Naive thymus-derived CD8-positive, alpha-beta T cell (primary cell): ENCODE measurements around the gene ECHDC3. TPM values are rescaled to one million over a fixed set of nuclear protein-coding genes. Genes with fewer than 3 reads are reported as not detected.
"Not testable (repeated sequence)": the region's sequence is repeated elsewhere in the genome, so short reads cannot be mapped to it uniquely, and the experiment has no call there.

Experiments used
- ATAC-seq, 2 donors: fragments of 150-1000 bp; cut with Tn5 transposase in 1 of 2; sonication (Bioruptor Pico), chemical (Tn5 transposase) in 1 of 2; 1 replicate in 1 of 2; 2 replicates in 1 of 2; pipeline ENCODE4 v1.10.0; 2021; ENCODE audit warnings: mild to moderate bottlenecking in 2 of 2, moderate library complexity in 2 of 2
- POLR2A ChIA-PET: fragments of 350-600 bp; sonication (Branson Sonifier 250); formaldehyde crosslinking; loops from one replicate; lab custom pipeline; 2021; ENCODE audit warnings: antibody characterized with exemption; lab: Charles Lee
- DNase-seq, 10 donors: peaks; one replicate each; pipeline versions ENCODE4 v3.0.0 to v3.0.0-alpha.2; 2020 to 2022
- H3K27ac Mint-ChIP-seq, 10 donors: one replicate each; pipeline ENCODE4 v1.8.0; 2020 to 2022; ENCODE audit warnings: mild to moderate bottlenecking in 10 of 10, mixed read lengths in 10 of 10, moderate library complexity in 4 of 10, inconsistent platforms in 1 of 10
- H3K27me3 Mint-ChIP-seq, 5 donors: one replicate each; pipeline ENCODE4 v1.8.0; 2021 to 2022; ENCODE audit warnings: mixed read lengths in 5 of 5
- H3K36me3 Mint-ChIP-seq, 3 donors: one replicate each; pipeline ENCODE4 v1.8.0; 2020 to 2022; ENCODE audit warnings: mixed read lengths in 3 of 3, mild to moderate bottlenecking in 2 of 3, inconsistent platforms in 1 of 3
- H3K4me1 Mint-ChIP-seq, 4 donors: one replicate each; pipeline ENCODE4 v1.8.0; 2021 to 2022; ENCODE audit warnings: mixed read lengths in 4 of 4
- H3K4me3 Mint-ChIP-seq, 10 donors: one replicate each; pipeline ENCODE4 v1.8.0; 2020 to 2022; ENCODE audit warnings: mild to moderate bottlenecking in 10 of 10, mixed read lengths in 10 of 10, moderate library complexity in 6 of 10, inconsistent platforms in 1 of 10
- H3K9me3 Mint-ChIP-seq, 9 donors: one replicate each; pipeline ENCODE4 v1.8.0; 2020 to 2022; ENCODE audit warnings: mixed read lengths in 9 of 9, mild to moderate bottlenecking in 3 of 9, inconsistent platforms in 1 of 9, moderate library complexity in 1 of 9
- polyA plus RNA-seq, 3 donors: library from polyadenylated mRNA; unstranded; fragments of 300-500 nt; fragmentation: Illumina TruSeq; gene quantifications; one replicate each; pipeline ENCODE4 v1.2.3, GENCODE V29; 2021
- total RNA-seq, 8 experiments: library from RNA in 2 of 8; stranded (reverse) in 2 of 8; gene quantifications; one replicate each; pipeline ENCODE4 v1.2.3 and lab custom pipeline; 2021 to 2026

The ECHDC3 gene
- total and polyA plus RNA-seq, 5 experiments from 2014 or later, result 0.14 to 1.7 (median 0.65) TPM

DNA sequence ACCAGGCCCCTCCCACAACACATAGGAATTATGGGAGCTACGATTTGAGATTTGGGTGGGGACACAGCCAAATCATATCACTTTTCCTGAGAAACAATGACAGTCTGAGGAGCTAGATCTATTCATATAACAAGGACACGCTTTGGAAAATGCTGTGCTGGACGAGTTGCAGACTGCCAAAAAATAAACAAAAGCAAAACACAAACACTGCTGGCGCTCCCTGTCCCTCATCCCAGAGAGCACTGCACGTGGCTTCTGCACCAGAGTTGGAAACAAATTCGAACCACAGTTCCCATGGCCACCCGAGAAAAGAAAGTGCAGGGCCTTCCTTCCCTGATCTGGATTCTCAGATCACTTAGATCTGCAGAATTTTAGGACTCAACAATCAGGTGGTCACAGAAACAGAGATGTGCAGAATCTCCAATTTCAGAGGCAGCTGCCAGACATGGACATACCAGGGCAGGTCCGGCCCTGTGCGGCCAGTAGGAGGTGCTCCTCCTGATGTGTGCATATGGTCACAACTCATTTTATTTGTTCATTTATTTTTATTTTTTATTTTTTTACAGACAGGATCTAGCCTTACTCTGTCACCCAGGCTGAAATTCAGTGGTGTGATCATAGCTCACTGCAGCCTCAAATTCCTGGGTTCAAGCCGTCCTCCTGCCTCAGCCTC lies 35.2 kb upstream of the ECHDC3 start:
- Mint-ChIP-seq H3K36me3 (no peaks in the 10 kb centered on the region), H3K4me3 (no peak overlapping the region), H3K27ac (no peak overlapping the region), H3K4me1 (peaks cover 7 to 25% (median 14%) of the 10 kb centered on the region in 4 donors), H3K9me3 (no peaks in the 10 kb centered on the region), H3K27me3 (peaks cover 0 to 8% (median 4%) of the 10 kb centered on the region in 5 donors)
- POLR2A ChIA-PET, result interaction anchor here (0.9 kb wide), 1 partner anchor 664 kb away, joined by 3 read pairs; no protein-coding TSS in a partner anchor
- ATAC-seq (no peak), DNase-seq (no peak)

DNA sequence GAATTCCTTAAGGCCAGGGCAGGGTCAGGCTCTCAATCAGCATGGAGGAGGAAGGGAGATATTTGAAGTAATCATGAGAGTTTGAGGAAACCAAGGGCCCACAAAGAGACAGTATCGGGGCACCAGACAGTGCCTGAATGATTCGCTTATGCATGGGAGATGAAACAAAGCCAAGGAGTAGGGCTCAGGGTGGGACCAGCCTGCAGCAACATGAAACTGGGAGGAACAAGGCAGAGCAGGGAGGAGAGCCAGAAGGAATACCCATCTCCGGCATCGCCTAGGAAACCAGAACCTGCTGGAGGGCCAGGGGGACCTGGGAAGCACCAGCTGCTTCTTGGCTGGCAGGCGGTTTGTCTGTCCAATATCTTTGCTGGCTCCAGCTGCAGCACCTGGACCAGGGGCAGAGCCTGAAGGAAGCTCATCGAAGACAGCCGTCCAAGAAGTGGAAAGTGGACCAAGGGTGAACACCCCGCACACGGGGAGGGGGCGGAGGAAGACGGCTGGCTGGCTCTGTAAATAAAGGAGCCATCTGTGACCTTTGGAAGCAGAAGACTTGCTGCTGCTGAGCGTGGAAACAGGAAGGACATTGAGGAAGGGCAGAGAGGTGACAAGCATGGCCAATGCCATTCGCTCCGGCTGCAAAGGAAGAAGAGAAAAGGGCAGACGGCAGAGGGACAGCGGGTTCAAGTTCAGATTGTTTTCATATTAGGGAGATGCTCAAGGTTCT lies 34.4 kb upstream of the ECHDC3 start:
- ATAC-seq (no peak), DNase-seq (no peak)
- Mint-ChIP-seq H3K36me3 (no peaks in the 10 kb centered on the region), H3K27ac (peak overlapping the region in 1 of 10 donors; percentile 11), H3K4me3 (peak overlapping the region in 1 of 10 donors; percentile 7), H3K4me1 (peaks cover 12 to 31% (median 19%) of the 10 kb centered on the region in 4 donors), H3K27me3 (peaks cover under 1 to 13% (median 9%) of the 10 kb centered on the region in 5 donors), H3K9me3 (no peaks in the 10 kb centered on the region)
- POLR2A ChIA-PET, result interaction anchor here (0.9 kb wide), 1 partner anchor 664 kb away, joined by 3 read pairs; no protein-coding TSS in a partner anchor

DNA sequence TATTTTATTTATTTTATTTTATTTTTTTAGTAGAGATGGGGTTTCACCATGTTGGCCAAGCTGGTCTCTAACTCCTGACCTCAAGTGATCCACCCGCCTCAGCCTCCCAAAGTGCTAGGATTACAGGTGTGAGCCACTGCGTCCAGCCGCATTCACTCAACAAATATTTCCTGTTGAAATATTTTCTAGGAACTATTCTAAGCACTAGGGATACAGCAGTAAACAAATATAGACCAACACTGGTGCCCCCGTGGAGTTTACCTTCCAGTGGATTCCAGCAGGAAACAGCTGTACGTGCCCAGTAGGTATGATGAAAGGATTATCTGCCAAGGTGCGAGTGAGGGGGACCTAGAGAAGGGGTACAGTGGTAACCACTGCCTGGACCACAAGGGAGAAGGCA lies 33.4 kb upstream of the ECHDC3 start:
- not testable (repeated sequence) for H3K36me3 Mint-ChIP-seq, H3K9me3 Mint-ChIP-seq, H3K27ac Mint-ChIP-seq, DNase-seq, H3K4me3 Mint-ChIP-seq, ATAC-seq
- peaks cover 14 to 37% (median 24%) of the 10 kb centered on the region in 4 donors for H3K4me1 Mint-ChIP-seq
- peaks cover 3 to 19% (median 9%) of the 10 kb centered on the region in 5 donors for H3K27me3 Mint-ChIP-seq
- POLR2A ChIA-PET, result interaction anchor here (0.6 kb wide), 1 partner anchor 26 kb away, joined by 3 read pairs; no protein-coding TSS in a partner anchor

DNA sequence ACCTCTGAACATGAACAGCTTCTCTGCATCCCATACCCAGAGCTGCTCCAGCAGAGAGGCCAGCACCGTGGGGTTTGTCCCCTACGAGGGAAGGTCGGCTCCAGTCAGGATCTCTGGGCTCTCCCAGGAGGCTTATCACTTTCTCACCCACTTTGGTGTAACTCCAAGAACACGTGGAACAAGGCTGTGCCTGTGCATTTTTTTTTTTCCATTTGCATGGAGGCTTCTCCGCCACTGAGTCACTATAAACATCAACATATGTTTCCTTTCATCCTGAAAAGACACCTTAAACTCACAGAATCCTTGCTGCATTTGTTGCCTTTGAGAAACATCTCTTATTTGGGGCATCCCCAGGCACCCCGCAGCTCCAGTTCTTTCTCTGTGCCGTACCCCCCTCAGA lies 29.4 kb upstream of the ECHDC3 start:
- peaks cover 0 to 6% (median 3%) of the 10 kb centered on the region in 9 donors for H3K9me3 Mint-ChIP-seq
- no peak overlapping the region for H3K4me3 Mint-ChIP-seq
- no peak for DNase-seq
- H3K4me1 Mint-ChIP-seq, result peaks cover 16 to 37% (median 32%) of the 10 kb centered on the region in 4 donors
- POLR2A ChIA-PET, result no interaction called here
- H3K36me3 Mint-ChIP-seq, result no peaks in the 10 kb centered on the region
- peak overlapping the region in 1 of 10 donors; percentile 37 for H3K27ac Mint-ChIP-seq
- ATAC-seq, result no peak
- peaks cover 3 to 25% (median 8%) of the 10 kb centered on the region in 5 donors for H3K27me3 Mint-ChIP-seq

DNA sequence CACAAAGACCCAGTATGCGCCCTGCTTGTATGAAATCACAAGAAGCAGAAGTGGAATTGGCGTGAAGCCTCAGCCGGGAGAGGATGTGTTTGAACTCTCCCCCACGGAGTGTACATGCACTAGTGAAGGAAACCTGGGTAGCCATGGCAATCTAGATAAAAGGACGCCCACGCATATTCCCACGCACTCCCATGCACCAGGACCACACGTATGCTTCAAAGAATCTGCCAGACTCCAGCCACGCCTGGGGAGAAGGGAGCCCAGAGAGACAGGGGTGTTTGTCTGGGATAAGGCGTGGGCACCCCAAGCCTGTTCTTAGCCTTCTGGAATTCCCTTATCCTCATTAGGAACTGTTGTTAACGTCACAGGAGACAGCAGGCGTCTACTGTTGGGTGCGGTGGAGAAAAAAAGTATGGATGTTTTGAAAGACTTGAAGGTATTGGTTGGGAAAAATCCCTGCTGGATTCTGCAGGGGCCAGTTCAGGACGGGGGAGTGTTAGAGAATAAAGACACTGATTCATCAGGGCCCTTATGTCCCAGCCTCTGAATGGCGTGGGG lies 28.9 kb upstream of the ECHDC3 start:
- POLR2A ChIA-PET, result no interaction called here
- H3K9me3 Mint-ChIP-seq, result peaks cover 0 to 6% (median 3%) of the 10 kb centered on the region in 9 donors
- no peak overlapping the region for H3K27ac Mint-ChIP-seq
- H3K36me3 Mint-ChIP-seq, result no peaks in the 10 kb centered on the region
- ATAC-seq, result no peak
- peaks cover 3 to 25% (median 3%) of the 10 kb centered on the region in 5 donors for H3K27me3 Mint-ChIP-seq
- DNase-seq, result no peak
- H3K4me1 Mint-ChIP-seq, result peaks cover 16 to 35% (median 32%) of the 10 kb centered on the region in 4 donors
- no peak overlapping the region for H3K4me3 Mint-ChIP-seq

DNA sequence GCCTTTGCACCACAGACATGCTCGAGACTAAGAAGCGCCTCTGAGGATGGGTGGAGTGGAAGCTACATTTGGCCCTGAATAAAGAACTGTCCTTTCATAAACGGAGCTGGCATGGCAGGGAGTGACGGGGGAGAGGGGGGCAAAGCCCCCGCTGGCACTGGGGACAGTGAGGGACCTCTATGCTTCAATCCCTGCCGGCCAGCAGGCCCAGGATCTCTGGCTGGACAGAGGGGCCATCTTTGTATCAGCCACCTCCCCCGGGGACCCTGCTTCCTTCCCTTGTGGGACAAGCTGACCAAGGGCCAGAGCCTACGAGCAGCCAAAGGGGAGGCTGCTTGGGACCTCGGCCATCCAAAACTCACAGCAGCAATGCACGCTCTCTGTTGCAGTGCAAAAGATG lies 28.2 kb upstream of the ECHDC3 start:
- DNase-seq, result no peak
- POLR2A ChIA-PET, result interaction anchor here (0.7 to 1.1 kb wide), 2 partner anchors 28 to 30 kb away, joined by 3 to 4 read pairs; no protein-coding TSS in a partner anchor
- ATAC-seq, result no peak
- Mint-ChIP-seq H3K9me3 (peaks cover 0 to 6% (median 3%) of the 10 kb centered on the region in 9 donors), H3K4me1 (peaks cover 16 to 37% (median 33%) of the 10 kb centered on the region in 4 donors), H3K4me3 (no peak overlapping the region), H3K36me3 (no peaks in the 10 kb centered on the region), H3K27ac (no peak overlapping the region), H3K27me3 (peaks cover 3 to 25% (median 3%) of the 10 kb centered on the region in 5 donors)

DNA sequence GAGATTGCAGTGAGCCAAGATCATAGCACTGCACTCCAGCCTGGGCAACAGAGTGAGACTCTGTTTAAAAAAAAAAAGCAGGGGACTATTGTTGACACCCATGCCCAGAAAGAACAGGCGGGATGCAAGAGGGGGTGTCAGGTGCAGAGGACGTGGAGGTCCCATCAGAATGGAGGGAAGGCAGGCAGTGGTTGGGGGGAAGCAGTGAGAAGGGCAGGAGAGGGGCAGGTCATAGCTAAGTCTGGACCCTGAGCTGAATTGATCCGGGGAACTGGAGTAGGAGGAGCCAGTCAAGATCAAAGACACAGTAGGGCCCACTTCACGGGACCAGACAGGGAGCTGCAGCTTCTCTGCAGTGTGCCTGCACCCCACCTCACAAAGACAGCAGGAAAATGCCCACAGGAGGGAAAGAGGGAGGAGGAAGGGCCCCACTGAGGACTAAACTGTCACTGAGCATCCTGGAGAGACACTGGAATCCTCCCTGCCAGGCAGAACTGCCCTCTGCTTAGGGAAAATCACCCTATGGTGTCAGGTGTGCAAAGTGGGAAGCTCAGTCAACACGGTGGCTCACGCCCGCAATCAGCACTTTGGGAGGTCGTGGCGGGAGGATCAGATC lies 27.3 kb upstream of the ECHDC3 start:
- Mint-ChIP-seq H3K27me3 (peaks cover 3 to 25% (median 3%) of the 10 kb centered on the region in 5 donors), H3K36me3 (no peaks in the 10 kb centered on the region), H3K4me3 (no peak overlapping the region), H3K9me3 (peaks cover 0 to 6% (median 3%) of the 10 kb centered on the region in 9 donors), H3K4me1 (peaks cover 15 to 34% (median 31%) of the 10 kb centered on the region in 4 donors), H3K27ac (peak overlapping the region in 1 of 10 donors; percentile 11)
- POLR2A ChIA-PET, result interaction anchor here (0.7 to 1.1 kb wide), 2 partner anchors 29 to 31 kb away, joined by 3 to 4 read pairs; no protein-coding TSS in a partner anchor
- ATAC-seq, result no peak
- no peak for DNase-seq

DNA sequence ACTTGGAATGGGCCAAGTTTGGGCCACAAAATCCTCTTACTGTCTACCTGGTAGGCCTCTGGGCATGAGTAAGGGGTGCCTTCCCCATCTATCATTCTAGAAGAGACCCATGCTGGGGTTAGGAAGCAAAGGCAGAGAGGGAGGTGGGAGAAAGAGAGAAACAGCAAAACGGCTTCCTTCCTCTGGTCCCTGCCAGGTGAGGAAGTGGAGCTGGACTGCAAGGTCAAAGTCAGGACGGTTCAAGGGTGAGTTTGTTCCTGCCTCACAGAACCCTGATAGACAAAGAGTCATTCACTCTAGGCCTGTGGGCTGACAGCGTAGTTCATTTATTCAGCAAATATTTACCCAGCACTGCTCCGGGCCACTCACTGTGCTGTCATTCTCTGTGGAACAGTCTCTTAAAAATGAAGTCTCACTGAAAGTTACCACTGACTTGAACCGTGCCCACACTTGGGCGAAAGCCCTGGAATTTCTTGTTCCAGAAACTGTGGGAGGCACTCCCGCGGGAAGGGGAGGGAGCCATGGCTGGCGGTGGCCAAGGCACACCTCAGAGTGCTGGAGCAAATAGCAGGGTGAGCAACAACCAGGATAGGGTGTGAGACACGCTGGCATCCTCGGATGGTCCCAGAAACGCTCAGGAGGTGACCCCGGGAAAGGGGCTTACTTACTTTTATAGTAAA lies 26.2 kb upstream of the ECHDC3 start:
- Mint-ChIP-seq H3K27me3 (peaks cover 3 to 25% (median 3%) of the 10 kb centered on the region in 5 donors), H3K27ac (peak overlapping the region in 2 of 10 donors; percentile 19 to 38), H3K36me3 (no peaks in the 10 kb centered on the region), H3K4me3 (peak overlapping the region in 1 of 10 donors; percentile 3), H3K9me3 (peaks cover 0 to 6% (median 3%) of the 10 kb centered on the region in 9 donors), H3K4me1 (peaks cover 12 to 34% (median 23%) of the 10 kb centered on the region in 4 donors)
- POLR2A ChIA-PET, result interaction anchor here (1.3 kb wide), 1 partner anchor 17 kb away, joined by 3 read pairs; no protein-coding TSS in a partner anchor
- no peak for ATAC-seq
- no peak for DNase-seq

DNA sequence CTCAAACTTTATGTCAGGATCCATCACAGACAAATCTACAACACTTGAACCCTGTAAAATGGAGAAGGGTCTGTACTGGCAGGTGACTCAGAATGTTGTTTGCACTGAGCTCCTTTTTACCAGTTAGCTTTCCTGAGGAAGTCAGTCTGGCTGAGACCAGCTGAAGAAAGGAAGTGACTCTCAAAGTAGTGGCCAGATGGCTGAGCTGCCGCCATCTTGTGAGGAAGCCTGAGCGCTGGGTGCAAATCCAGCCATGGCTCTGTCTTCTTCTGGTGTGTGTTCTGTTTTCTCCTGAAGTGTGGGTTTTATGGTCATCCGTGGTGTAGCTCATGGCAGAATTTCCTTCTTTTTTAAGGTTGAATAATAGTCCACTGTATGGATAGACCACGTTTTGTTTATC lies 25.5 kb upstream of the ECHDC3 start:
- peaks cover 0 to 6% (median 3%) of the 10 kb centered on the region in 9 donors for H3K9me3 Mint-ChIP-seq
- POLR2A ChIA-PET, result interaction anchor here (1.3 kb wide), 1 partner anchor 18 kb away, joined by 3 read pairs; no protein-coding TSS in a partner anchor
- DNase-seq, result no peak
- H3K4me3 Mint-ChIP-seq, result no peak overlapping the region
- H3K36me3 Mint-ChIP-seq, result no peaks in the 10 kb centered on the region
- H3K27ac Mint-ChIP-seq, result no peak overlapping the region
- peaks cover 3 to 25% (median 3%) of the 10 kb centered on the region in 5 donors for H3K27me3 Mint-ChIP-seq
- ATAC-seq, result no peak
- peaks cover 12 to 34% (median 21%) of the 10 kb centered on the region in 4 donors for H3K4me1 Mint-ChIP-seq

DNA sequence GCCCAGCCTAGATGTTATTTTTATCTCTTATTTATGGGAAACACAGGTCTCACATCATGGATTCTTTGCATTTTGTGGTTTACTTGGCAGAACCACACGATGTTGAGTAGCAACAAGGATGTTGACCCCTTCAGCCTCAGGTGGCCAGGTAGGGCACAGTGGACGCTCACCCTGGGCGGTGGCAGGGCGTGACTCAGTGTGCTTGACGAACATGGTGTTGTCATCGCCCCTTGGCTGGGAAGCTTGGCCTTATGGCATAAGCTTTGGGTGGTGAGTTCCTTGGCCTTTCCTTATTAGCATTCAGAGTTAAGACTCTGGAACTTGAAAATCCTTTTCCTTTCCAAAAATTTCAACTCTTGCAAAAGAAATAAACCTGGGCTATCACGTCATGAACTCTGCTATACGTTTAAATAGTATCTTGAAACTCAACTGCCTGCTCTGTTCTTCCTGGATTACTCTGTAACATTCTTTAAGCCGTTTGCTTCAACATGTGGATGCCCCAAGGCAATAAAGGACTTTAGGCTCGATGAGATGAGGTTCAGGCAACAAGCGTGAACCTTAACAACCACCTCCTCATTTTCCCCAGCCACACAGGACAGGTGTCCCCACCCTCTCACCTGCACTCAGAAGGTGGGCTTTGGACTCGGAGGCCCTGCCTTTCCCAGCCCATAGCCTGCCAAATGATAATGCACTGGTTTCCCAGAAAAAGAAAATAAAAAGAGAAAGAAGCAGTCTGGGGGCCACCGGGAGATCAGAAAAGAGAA lies 22.5 kb upstream of the ECHDC3 start:
- H3K9me3 Mint-ChIP-seq, result peaks cover 0 to 6% (median 3%) of the 10 kb centered on the region in 9 donors
- H3K27me3 Mint-ChIP-seq, result no peaks in the 10 kb centered on the region

DNA sequence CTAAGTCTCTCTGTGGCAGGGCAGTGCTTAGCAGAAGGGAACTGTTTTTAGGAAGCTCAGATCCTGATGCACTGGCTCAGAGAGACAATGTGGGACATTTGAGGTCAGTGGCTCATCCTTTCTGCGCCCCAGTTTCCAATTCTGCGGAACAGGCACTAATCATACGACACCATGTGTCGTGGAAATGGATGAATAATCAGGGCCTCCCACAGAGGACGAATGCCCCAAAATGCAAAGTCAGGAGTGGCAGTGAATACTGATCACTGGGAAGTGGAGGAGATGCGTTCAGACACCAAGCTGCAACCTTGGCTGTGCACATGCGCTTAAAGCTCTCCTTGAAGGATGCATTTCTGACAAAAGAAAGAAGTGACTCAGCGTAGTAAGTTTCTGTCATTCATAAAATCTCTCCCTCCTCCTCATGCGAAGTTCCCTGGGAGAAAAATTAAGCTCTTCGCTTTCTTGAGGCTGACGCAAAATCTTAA lies 21.9 kb upstream of the ECHDC3 start:
- Mint-ChIP-seq H3K4me1 (peaks cover 10 to 29% (median 11%) of the 10 kb centered on the region in 4 donors), H3K4me3 (no peak overlapping the region), H3K27ac (no peak overlapping the region), H3K36me3 (no peaks in the 10 kb centered on the region), H3K9me3 (peaks cover 0 to 5% (median 3%) of the 10 kb centered on the region in 9 donors), H3K27me3 (peaks cover under 1 to 3% (median 3%) of the 10 kb centered on the region in 5 donors)
- POLR2A ChIA-PET, result no interaction called here
- ATAC-seq (no peak), DNase-seq (no peak)

More for the DNA sequence above, 22.5 kb upstream of the ECHDC3 start:
- Mint-ChIP-seq H3K4me1 (peaks cover 7 to 25% (median 9%) of the 10 kb centered on the region in 4 donors), H3K27ac (no peak overlapping the region), H3K36me3 (no peaks in the 10 kb centered on the region), H3K4me3 (no peak overlapping the region)
- DNase-seq (no peak), ATAC-seq (no peak)
- POLR2A ChIA-PET, result no interaction called here
